LoVo (cell line): ENCODE results near the gene WDR81.

ENCODE experiments used
- DNase-seq: peaks from one replicate; pipeline ENCODE4 v3.0.0-alpha.2; 2016; ENCODE audit warnings: low spot score

WDR81 gene

GRCh38 chr17:1782171-1782567 is 57.7 kb downstream of the WDR81 start:
- DNase-seq, result no peak

- DNase-seq, result no peak
Observed at GRCh38 chr17:1783271-1783670, 58.8 kb downstream of the WDR81 start.

- no peak for DNase-seq
Observed at GRCh38 chr17:1783834-1784611, 59.5 kb downstream of the WDR81 start.

- DNase-seq, result no peak
Observed at GRCh38 chr17:1785930-1786329, 61.4 kb downstream of the WDR81 start.

- no peak for DNase-seq
Observed at GRCh38 chr17:1786708-1787107, 62.2 kb downstream of the WDR81 start.

GRCh38 chr17:1787301-1787902 is 62.9 kb downstream of the WDR81 start:
- peak; percentile 73 for DNase-seq
